ENCODE measurements around the gene ANKRD6.

Gene ANKRD6

DNA sequence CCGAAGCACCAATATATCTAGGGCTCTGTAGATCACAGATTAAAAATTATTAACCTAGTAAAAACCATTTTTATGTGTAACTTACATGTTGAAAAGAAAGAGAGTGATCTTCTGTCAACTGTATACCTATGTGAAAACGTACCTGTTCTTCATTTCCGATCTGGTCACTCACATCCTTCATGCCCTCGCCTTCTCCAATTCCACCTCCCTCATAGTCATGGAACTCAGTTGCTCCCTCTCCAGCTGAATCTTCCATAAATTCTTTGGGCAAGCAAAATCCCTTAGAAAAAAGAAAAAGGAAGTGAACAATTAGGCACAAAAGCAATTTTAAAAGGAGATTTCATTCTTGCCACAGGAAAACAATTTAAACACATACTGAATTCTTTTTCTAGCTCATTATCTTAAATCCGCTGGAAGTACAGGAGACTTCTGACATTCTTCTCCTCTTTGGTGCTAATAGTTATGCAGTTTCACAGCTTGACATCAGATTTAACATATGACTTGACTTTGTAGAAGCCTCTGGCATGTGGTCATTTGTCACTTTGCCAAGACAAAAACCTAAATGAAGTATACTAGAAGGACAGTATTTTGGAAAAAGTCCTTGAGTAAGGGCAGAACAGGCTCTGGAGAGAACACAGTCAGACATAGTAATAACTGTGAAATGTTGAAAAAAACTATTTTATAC, 235.1 kb downstream of the ANKRD6 start:
- no peak for DNase-seq

DNA sequence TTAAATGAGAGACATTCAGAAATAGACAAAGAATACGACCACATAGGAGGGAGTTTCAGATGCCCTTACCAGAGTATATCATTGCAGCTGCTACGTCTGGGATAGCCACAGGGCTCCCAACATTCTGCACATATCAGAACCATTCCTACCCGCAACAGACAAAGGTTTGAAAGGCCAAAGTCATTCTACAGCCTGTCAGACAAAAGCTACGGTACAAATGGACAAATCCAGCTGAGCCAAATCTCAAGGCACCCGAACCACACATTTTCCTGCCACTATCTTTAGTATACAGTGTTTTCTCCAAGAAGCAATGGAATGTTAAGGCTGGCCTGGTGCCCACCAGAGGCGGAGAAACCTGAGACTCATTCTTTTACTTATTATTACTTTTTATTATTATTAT, 236.1 kb downstream of the ANKRD6 start:
- no peak for DNase-seq

DNA sequence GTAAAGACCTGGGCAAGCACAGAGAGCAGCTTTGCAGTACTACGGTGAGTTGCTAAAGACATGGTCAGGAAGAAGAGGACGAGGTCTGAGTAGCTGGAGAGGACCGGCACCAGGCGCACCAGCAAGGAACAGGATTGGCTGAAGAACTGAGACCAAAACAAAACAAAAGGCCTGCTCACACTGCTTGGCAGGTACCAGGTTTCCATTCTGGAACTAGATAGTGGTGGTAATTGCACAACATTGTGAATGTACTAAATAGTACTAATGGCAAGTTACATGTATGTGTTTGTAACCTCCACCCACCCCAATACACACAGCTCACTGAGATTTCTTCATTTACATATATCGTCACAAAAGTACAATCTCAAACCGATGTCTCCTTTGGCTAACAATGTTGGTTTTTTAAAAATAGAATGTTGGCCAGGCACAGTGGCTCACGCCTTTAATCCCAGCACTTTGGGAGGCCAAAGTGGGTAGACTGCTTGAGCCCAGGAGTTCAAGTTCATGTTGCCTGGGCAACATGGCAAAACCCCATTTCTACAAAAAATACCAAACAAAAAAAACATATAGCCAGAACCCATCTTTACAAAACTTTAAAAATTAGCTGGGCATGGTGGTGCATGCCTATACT, 238.1 kb downstream of the ANKRD6 start:
- DNase-seq: no peak

DNA sequence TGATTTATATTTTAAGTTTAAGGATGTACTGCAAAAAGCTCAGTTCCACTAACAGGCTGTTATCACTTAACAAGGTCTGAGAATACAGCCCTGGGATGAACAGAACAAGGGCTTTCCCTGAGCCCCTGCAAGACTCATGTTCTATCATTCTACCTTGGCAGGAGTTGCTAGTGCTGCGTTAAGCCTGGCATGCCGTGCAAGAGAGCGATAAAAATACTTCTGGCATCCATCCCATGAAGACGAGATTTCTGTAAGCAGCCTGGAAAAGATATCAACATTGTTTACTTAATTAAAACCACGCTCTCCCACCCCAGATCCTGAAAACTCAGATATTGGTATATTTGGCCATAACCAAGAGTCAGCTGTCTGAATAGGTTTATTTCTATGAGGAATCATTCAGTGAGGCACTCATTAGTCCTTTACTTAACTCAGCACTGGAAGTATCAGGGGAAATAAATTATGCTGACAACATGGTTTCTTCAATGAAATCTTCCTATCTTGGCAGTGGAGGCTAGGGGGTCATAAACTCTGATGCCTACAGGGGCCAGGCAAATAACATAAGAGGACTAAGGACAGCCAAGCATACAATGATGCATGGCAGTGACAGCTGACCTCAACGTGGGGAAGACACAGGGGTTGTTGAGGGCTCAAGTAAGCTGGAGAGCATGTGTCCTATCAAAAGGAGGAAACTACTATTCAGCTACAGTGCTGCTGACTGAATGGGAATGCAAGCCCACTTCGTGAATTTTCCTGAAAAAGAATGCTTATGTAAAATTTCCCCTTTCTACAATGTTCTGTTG, 243.2 kb downstream of the ANKRD6 start:
- no peak for DNase-seq

DNA sequence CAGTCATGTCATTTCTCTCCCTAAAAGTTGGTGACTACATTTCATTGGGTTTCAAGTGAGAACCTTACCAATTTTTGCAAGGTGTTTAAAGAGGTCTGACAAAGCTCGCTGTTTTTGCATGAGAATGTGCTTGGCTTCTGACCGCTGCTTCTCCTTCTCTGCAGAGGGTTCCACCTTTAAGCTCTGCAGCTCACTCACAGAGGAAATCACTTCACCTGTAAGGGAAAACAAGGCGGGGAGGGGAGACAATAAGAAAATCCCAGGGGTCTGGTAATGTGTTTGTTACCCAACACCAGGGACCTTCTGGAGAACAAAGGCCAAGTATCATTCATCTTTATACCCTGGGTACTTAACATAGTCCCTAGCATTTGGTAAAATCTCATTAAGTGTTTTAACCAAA, 245.6 kb downstream of the ANKRD6 start:
- DNase-seq: no peak

DNA sequence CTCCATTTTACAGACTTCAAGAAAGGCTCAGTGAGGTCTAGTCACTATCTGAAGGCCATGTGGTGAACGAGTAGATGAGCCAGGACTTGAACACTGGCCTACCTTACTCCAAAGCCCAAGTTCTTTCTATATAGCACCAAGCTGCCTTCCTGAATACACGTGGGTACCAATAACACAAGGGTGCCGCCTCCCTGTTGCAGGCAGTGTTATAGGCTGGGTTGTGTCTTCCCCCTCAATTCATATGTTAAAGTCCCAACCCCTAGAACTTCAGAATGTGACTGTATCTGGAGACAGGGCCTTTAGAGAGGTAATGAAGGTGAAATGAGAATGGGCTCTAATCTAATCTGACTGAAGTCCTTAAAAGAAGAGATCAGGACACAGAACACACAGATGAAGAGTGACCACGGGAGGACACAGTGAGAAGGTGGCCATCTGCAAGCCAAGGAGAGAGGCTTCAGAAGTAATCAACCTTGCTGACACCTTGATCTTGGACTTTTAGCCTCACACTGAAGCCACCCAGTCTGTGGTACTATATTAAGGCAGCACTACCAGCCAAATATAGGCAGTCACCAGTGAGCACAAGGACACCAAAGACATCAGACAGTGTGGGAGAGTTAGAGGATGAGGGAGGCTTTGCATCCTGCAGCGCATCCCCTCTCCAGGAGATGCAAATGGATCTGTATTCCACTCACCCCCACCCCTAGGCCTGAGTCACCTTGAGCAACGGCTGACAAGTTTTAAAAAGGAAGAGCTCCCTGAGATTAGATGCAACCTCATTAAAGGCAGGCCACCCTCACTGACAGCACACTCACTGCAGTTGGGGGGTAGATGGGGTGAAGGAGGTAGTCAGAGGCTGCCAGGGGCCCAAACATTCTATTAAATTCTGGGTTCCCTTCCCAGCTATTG, 246.5 kb downstream of the ANKRD6 start:
- no peak for DNase-seq

DNA sequence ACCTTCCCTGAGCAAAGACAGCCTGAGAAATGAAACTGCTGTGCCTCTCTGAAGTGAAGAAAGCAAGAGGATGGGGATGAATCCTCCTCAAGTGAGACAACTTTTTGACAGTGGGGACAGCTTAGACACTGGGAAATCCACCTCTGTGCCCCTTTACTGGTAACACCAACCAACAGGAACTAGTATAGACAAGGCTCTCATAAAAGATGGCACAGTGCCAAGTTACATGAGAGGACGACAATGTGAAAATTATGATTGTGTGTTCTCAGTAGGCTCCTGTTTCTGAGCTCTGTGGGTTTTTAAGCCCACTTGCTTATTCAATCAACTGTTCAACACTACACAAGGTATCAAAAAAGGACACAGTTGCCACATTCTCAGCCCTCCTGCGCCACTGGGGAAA, 247.2 kb downstream of the ANKRD6 start:
- no peak for DNase-seq

DNA sequence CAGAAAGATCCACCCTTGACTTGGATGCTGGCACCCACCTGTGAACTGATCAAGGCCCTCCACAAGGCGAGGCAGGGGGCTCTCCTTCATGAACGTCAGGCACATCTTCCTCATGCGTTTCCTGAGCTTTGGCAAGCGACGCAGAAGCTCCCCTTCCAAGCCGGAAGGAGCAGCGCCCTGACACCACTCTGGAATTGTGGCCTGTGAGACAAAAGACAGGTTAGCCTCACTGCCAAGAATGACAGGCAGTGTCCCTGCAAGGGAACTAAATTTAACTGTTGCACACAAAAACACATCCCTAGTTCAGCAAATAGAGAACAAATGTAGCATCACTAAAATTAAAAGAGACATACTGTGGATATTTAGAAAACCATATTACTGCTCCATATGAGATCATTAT, 247.6 kb downstream of the ANKRD6 start:
- DNase-seq: no peak

DNA sequence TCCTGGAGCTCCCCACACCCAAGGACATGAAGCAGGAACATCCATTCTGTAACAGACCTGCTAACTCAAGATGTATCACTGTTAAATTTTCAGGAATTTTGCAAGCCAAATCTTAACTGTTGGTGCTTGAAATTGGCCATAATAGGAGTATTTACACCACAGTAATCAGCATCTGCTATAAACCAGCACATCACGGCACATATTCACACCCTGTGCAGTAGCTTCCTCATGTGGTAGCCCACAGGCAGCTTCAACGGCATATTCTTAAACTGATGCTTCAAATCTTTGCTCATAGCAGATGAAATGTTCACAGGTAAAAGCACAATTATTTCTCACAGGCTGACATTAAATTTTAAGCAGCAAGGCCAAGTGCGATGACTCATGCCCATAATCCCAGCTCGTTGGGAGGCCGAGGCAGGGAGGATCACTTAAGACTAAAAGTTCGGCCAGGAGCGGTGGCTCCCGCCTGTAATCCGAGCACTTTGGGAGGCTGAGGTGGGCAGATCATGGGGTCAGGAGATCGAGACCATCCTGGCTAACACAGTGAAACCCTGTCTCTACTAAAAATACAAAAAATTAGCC, 249.1 kb downstream of the ANKRD6 start:
- DNase-seq: no peak

DNA sequence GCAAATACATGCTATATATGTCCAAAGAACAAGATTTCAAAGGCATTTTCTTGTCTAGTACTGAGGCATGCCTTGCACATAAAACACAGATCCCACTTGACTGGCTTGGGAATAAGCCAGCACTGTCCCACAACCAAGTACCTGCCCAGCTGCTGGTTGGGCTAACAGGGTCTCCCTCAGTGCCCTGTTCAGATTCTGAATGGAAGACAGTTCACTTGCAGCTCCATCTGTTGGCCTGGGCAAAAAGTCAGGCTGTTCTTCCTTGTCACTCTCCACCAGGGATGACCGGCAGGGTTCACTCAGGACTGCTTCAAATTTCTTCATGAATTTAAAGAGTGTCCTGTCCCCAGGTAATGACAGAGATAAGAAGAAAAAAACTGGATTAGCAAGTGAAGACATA, 250.0 kb downstream of the ANKRD6 start:
- DNase-seq: no peak
